Measurements from ENCODE around the gene ARID3A. TPM values are rescaled to one million over a fixed set of nuclear protein-coding genes. Genes with fewer than 3 reads are reported as not detected.
"Not testable (repeated sequence)": the region's sequence is repeated elsewhere in the genome, so short reads cannot be mapped to it uniquely, and the experiment has no call there.

Gene ARID3A
- total and polyA plus RNA-seq, 2 of the 8 experiments (the other 6 are each of a cell fraction or from before 2014, with no cell fraction given), result 40.5 to 77.4 TPM

- H3K27ac ChIP-seq (ENCODE audit: low read depth, low read length); H3K18ac ChIP-seq (ENCODE audit: extremely low read depth, low read length); H2AK5ac ChIP-seq (ENCODE audit: low read depth, low read length); H4K91ac ChIP-seq (replicated peaks; ENCODE audit: insufficient read length, low read length); H3K79me1 ChIP-seq (ENCODE audit: low read depth, low read length); H3K56ac ChIP-seq (replicated peaks; ENCODE audit: insufficient read length, low read depth, low read length); H2BK5ac ChIP-seq (ENCODE audit: low read depth, low read length); H2AFZ ChIP-seq (ENCODE audit: low read length); H3K14ac ChIP-seq (ENCODE audit: insufficient read length); H3K4ac ChIP-seq (replicated peaks; ENCODE audit: insufficient read length, low read depth, low read length); H4K5ac ChIP-seq (ENCODE audit: insufficient read length, low read depth, low read length); H3K4me3 ChIP-seq (ENCODE audit: extremely low read depth in 1 of 4, insufficient read depth in 2 of 4, low read depth in 3 of 4, low read length in 4 of 4); H2BK120ac ChIP-seq (replicated peaks; ENCODE audit: low read depth, low read length); DNase-seq (ENCODE audit: low read depth in 1 of 2, low spot score in 2 of 2); H2BK20ac ChIP-seq (ENCODE audit: low read length); H4K20me1 ChIP-seq (replicated peaks in 1 of 2; ENCODE audit: control insufficient read depth in 1 of 2, insufficient read depth in 2 of 2, low read length in 2 of 2); H3K4me1 ChIP-seq (replicated peaks in 1 of 4; ENCODE audit: control insufficient read depth in 3 of 4, insufficient read depth in 4 of 4, low read length in 3 of 4); H3K79me2 ChIP-seq (ENCODE audit: control insufficient read depth in 1 of 2, insufficient read depth in 2 of 2, low read length in 2 of 2); H2BK15ac ChIP-seq (ENCODE audit: low read length); FAIRE-seq; H3K9ac ChIP-seq (replicated peaks in 1 of 4; ENCODE audit: extremely low read depth in 1 of 4, low read depth in 3 of 4, low read length in 3 of 4); H3K23ac ChIP-seq (ENCODE audit: insufficient read length); H2BK12ac ChIP-seq (ENCODE audit: low read depth, low read length); H3K23me2 ChIP-seq (ENCODE audit: low read depth, low read length); H3K9me3 ChIP-seq (ENCODE audit: insufficient read depth in 2 of 2, low read depth in 1 of 2, low read length in 1 of 2); H4K8ac ChIP-seq (ENCODE audit: extremely low read depth, insufficient read depth, low read length); H3K27me3 ChIP-seq (replicated peaks in 1 of 4; ENCODE audit: control insufficient read depth in 3 of 4, extremely low read depth in 1 of 4, insufficient read depth in 3 of 4, low read length in 3 of 4); H3K4me2 ChIP-seq (ENCODE audit: insufficient read depth in 1 of 2, low read depth in 2 of 2, low read length in 2 of 2): not testable (repeated sequence)
- ChIA-PET CTCF (ENCODE audit: partially characterized antibody) (interaction anchor here (0.6 to 3.2 kb wide), 5 partner anchors 10 to 272 kb away, joined by 3 to 12 read pairs (median 3); no protein-coding TSS in a partner anchor), POLR2A (ENCODE audit: partially characterized antibody) (interaction anchor here (1.2 to 11.5 kb wide), 2 partner anchors 12 to 149 kb away, joined by 4 to 82 read pairs; partner anchors contain the start of genes MED16 and RNU6-9)
- 93% methylated on average over 6 of the region's 23 CpGs; no CpG with 5 or more reads in 1 of the 2 experiments for WGBS, 2 experiments (ENCODE audit: extremely low coverage in 1 of 2, insufficient coverage in 1 of 2, insufficient read length in 1 of 2, insufficient replicate concordance in 2 of 2, low coverage in 1 of 2, low lambda C conversion rate in 2 of 2, missing lambda C conversion rate in 1 of 2)
- H3K36me3 ChIP-seq (ENCODE audit: control insufficient read depth in 2 of 4, insufficient read depth in 4 of 4, low read length in 3 of 4), result peaks cover 0 to 16% (median 4%) of the 10 kb centered on the region in 4 experiments; a peak in 5 of 8 replicates
These were observed 47.7 kb upstream of the ARID3A start for GRCh38 chr19:877992-878660.
